ENCODE measurements around the gene RNU7-1.

The RNU7-1 gene

GRCh38 chr12:6961278-6961694 is 17.7 kb downstream of the RNU7-1 start:
- Histone ChIP-seq H3K4me3 (replicated peaks; ENCODE audit: insufficient read depth, low read length) (no peak overlapping the region), H3K27me3 (ENCODE audit: insufficient read depth, poor library complexity, severe bottlenecking) (no peaks in the 10 kb centered on the region), H3K27ac (replicated peaks) (peak overlapping the region; percentile 99)
- TF ChIP-seq POLR2AphosphoS5 (IDR thresholded peaks at IDR 0.05; ENCODE audit: low read depth) (no peak; the same call in 1 of the 2 replicates), CTCF (IDR thresholded peaks at IDR 0.05; ENCODE audit: insufficient read depth, low read length) (no peak), SPI1 (IDR thresholded peaks at IDR 0.05; ENCODE audit: borderline replicate concordance, low read depth) (no peak), GABPA (IDR thresholded peaks at IDR 0.05; ENCODE audit: low read depth) (no peak), REST (IDR thresholded peaks at IDR 0.05; ENCODE audit: insufficient replicate concordance, low read depth) (no peak)
- DNase-seq (ENCODE audit: low read depth in 1 of 2, low spot score in 1 of 2) = peak in 1 of 2 experiments; percentile 84

- peak overlapping the region; percentile 99 for H3K27ac ChIP-seq (replicated peaks)
- H3K4me3 ChIP-seq (replicated peaks; ENCODE audit: insufficient read depth, low read length) = no peak overlapping the region
- DNase-seq (ENCODE audit: low read depth in 1 of 2, low spot score in 1 of 2) = peak in 1 of 2 experiments; percentile 86
- no peaks in the 10 kb centered on the region for H3K27me3 ChIP-seq (ENCODE audit: insufficient read depth, poor library complexity, severe bottlenecking)
- TF ChIP-seq GABPA (IDR thresholded peaks at IDR 0.05; ENCODE audit: low read depth) = peak; percentile 56
- peak; percentile 80 for TF ChIP-seq POLR2AphosphoS5 (IDR thresholded peaks at IDR 0.05; ENCODE audit: low read depth)
- TF ChIP-seq REST (IDR thresholded peaks at IDR 0.05; ENCODE audit: insufficient replicate concordance, low read depth) = no peak
- peak; percentile 28 for TF ChIP-seq CTCF (IDR thresholded peaks at IDR 0.05; ENCODE audit: insufficient read depth, low read length)
- TF ChIP-seq SPI1 (IDR thresholded peaks at IDR 0.05; ENCODE audit: borderline replicate concordance, low read depth) = no peak
Observed at GRCh38 chr12:6961695-6962284, 18.2 kb downstream of the RNU7-1 start.

GRCh38 chr12:6962285-6963015 is 18.8 kb downstream of the RNU7-1 start:
- Histone ChIP-seq H3K27ac (replicated peaks) (peak overlapping the region; percentile 99), H3K4me3 (replicated peaks; ENCODE audit: insufficient read depth, low read length) (no peak overlapping the region), H3K27me3 (ENCODE audit: insufficient read depth, poor library complexity, severe bottlenecking) (no peaks in the 10 kb centered on the region)
- TF ChIP-seq SPI1 (IDR thresholded peaks at IDR 0.05; ENCODE audit: borderline replicate concordance, low read depth) (no peak), POLR2AphosphoS5 (IDR thresholded peaks at IDR 0.05; ENCODE audit: low read depth) (peak; percentile 8; the same call in 1 of the 2 replicates)
- DNase-seq (ENCODE audit: low read depth in 1 of 2, low spot score in 1 of 2) = peak in 1 of 2 experiments; percentile 66

GRCh38 chr12:6963016-6963731 is 19.6 kb downstream of the RNU7-1 start:
- Histone ChIP-seq H3K27ac (replicated peaks) (peak overlapping the region; percentile 99), H3K27me3 (ENCODE audit: insufficient read depth, poor library complexity, severe bottlenecking) (no peaks in the 10 kb centered on the region), H3K4me3 (replicated peaks; ENCODE audit: insufficient read depth, low read length) (no peak overlapping the region)
- no peak for DNase-seq (ENCODE audit: low read depth in 1 of 2, low spot score in 1 of 2)
- TF ChIP-seq CTCF (IDR thresholded peaks at IDR 0.05; ENCODE audit: insufficient read depth, low read length) = no peak
- TF ChIP-seq GABPA (IDR thresholded peaks at IDR 0.05; ENCODE audit: low read depth) = no peak
- no peak for TF ChIP-seq SPI1 (IDR thresholded peaks at IDR 0.05; ENCODE audit: borderline replicate concordance, low read depth)
- no peak for TF ChIP-seq POLR2AphosphoS5 (IDR thresholded peaks at IDR 0.05; ENCODE audit: low read depth)
- TF ChIP-seq REST (IDR thresholded peaks at IDR 0.05; ENCODE audit: insufficient replicate concordance, low read depth) = no peak

All from HL-60 (cell line).